Measurements from ENCODE around the gene DAPL1.

DAPL1 gene

GRCh38 chr2:158761621-158762020 lies 33.5 kb upstream of the DAPL1 start:
- TF ChIP-seq CTCF (IDR thresholded peaks at IDR 0.05; ENCODE audit: low read depth, low read length, missing control alignments), result no peak
- DNase-seq (ENCODE audit: low read depth), result peak; percentile 19
- in situ Hi-C loops (cut with HindIII; ENCODE audit: low sequenced_read_pairs), result no loop called here
- H3K4me3 ChIP-seq (ENCODE audit: low read depth, low read length), result no peak overlapping the region

DNA sequence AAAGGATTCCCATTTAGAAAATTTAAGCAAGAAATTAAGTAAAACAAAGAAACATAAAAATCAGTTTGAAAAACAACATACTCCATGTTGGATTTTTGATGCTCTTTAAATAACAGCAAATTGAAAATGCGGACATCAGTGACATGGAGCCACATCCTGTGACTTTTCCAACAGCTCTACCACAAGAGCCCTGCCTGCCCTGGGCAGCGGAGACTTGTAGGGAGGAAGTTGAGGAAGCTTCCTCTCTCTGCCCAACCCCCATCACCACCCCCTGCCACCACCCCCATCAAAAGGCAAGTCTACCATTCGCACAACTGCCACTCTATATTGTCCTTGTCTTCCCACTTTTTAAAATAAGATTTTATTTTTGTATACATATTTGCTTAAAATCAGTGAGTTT lies 32.8 kb upstream of the DAPL1 start:
- no peak for TF ChIP-seq CTCF (IDR thresholded peaks at IDR 0.05; ENCODE audit: low read depth, low read length, missing control alignments)
- H3K4me3 ChIP-seq (ENCODE audit: low read depth, low read length), result no peak overlapping the region
- in situ Hi-C loops (cut with HindIII; ENCODE audit: low sequenced_read_pairs), result no loop called here
- DNase-seq (ENCODE audit: low read depth), result no peak

DNA sequence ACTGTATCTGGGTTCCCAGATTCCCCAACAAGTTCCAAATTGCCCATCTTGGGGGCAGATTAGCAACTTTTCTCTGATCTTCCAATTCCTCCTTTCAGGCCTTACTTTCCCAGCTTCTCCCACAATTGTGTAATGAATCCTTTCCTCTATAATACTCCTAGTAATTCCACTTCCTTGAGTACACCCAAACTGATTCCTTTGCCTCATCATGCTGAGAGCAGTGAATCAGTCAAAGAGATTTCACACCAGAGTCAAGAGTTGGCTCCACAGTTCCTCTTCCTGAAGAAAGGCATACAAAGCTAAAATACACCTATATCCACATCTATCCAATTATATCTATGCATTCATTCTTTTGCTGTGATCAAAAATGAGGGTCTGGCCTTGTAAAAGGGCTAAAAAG lies 28.6 kb upstream of the DAPL1 start:
- DNase-seq (ENCODE audit: low read depth), result no peak
- in situ Hi-C loops (cut with HindIII; ENCODE audit: low sequenced_read_pairs), result no loop called here

GRCh38 chr2:158772306-158773078 lies 22.6 kb upstream of the DAPL1 start:
- H3K4me3 ChIP-seq (ENCODE audit: low read depth, low read length), result no peak overlapping the region
- no peak for TF ChIP-seq CTCF (IDR thresholded peaks at IDR 0.05; ENCODE audit: low read depth, low read length, missing control alignments)
- in situ Hi-C loops (cut with HindIII; ENCODE audit: low sequenced_read_pairs), result no loop called here
- no peak for DNase-seq (ENCODE audit: low read depth)

More for the DNA sequence above, 28.6 kb upstream of the DAPL1 start:
- TF ChIP-seq CTCF (IDR thresholded peaks at IDR 0.05; ENCODE audit: low read depth, low read length, missing control alignments), result no peak
- no peak overlapping the region for H3K4me3 ChIP-seq (ENCODE audit: low read depth, low read length)

DNA sequence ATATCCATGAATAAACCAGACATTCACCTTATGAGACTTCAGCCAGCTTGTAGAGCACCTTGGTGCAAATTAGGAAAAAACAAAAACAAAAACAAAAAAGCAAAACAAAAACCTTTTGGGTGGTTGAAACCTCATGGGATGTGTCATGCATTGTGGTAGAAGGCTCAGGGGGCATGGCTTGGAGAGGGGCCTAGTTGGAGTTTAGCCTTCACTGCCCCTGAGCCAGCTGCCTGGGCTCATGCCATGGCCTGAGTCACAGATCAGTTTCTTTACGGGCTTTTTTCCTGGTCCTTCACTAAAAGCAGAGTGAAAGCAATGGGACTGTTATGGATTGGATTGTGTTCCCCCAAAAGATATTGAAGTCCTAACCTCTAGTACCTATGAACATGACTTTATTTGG lies 22.0 kb upstream of the DAPL1 start:
- TF ChIP-seq CTCF (IDR thresholded peaks at IDR 0.05; ENCODE audit: low read depth, low read length, missing control alignments), result no peak
- DNase-seq (ENCODE audit: low read depth), result peak; percentile 51
- H3K4me3 ChIP-seq (ENCODE audit: low read depth, low read length), result no peak overlapping the region
- in situ Hi-C loops (cut with HindIII; ENCODE audit: low sequenced_read_pairs), result no loop called here

DNA sequence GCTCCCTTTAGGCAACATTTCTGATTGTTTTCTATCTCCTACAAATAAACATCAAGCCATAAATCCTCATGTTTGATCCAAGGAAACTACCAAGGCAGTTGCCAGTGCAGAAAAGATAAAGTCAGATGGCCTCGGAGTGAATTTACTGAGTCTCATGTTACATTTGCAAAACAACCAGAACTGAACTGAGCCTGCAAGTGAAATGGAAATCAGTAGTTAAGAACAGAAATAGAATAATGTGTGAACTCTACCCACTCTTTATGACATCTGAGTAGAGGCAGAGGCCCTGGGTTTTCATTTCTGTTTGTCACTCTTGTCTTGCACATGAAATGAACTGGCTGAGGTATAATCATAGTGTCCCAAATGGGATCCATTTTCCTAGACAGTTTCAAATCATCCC lies 20.4 kb upstream of the DAPL1 start:
- in situ Hi-C loops (cut with HindIII; ENCODE audit: low sequenced_read_pairs), result no loop called here
- TF ChIP-seq CTCF (IDR thresholded peaks at IDR 0.05; ENCODE audit: low read depth, low read length, missing control alignments), result no peak
- DNase-seq (ENCODE audit: low read depth), result no peak
- H3K4me3 ChIP-seq (ENCODE audit: low read depth, low read length), result no peak overlapping the region

Data from astrocyte of the cerebellum (primary cell).